Adipose tissue (tissue), 3 donors: ENCODE data around the gene PLEKHA3. TPM values are rescaled to one million over a fixed set of nuclear protein-coding genes. Genes with fewer than 3 reads are reported as not detected.
"Not testable (repeated sequence)": the region's sequence is repeated elsewhere in the genome, so short reads cannot be mapped to it uniquely, and the experiment has no call there.

Source experiments
- H3K27ac ChIP-seq: one replicate; pipeline ENCODE4 v1.5.1; 2013; ENCODE audit warnings: low read depth, low read length
- WGBS, 3 donors: extraction: QIAGEN DNeasy Blood & Tissue Kit; methylation state at CpG; one replicate each; pipeline ENCODE4 v1.1.7; 2013; 5-methylcytosine and 5-hydroxymethylcytosine counted together
- polyA plus RNA-seq, 3 donors: library from polyadenylated mRNA; stranded (reverse); fragments of 200-250 nt; gene quantifications; one replicate each; pipeline ENCODE4 v1.2.3, GENCODE V29; 2013
- donor health status: healthy with polysubstance abuse.
- donor health status: Bipolar disorder and iron deficiency.
- donor health status: healthy.

PLEKHA3 gene
- polyA plus RNA-seq, 3 donors = 1.7 to 7.0 (median 6.1) TPM

GRCh38 chr2:178513876-178514275 is 33.6 kb downstream of the PLEKHA3 start:
- 90 to 100% (median 92%) methylated on average over 4 of the region's 4 CpGs for WGBS, 3 donors

DNA sequence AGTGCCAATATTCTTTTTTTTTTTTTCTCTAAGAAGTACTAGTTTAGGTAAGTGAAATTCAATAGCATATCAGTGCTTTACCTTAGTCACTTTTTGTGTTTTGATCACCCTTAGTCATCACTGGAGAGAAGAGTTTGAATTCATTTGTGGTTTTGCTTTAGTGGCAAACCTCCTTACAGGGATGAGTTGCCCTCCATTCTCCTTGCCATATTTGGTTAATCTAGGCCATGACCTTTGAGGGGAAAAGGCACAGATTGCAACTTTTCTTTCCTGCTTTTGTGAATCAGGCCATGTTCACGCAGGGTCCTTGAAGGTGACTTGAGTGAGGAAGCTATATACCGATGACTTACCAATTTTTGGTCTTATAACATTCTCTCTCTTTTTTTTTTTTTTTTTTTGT is 34.4 kb downstream of the PLEKHA3 start:
- no peak overlapping the region for H3K27ac ChIP-seq
- 90 to 98% (median 91%) methylated on average over 2 of the region's 2 CpGs for WGBS, 3 donors

More at GRCh38 chr2:178513876-178514275, 33.6 kb downstream of the PLEKHA3 start:
- no peak overlapping the region for H3K27ac ChIP-seq

DNA sequence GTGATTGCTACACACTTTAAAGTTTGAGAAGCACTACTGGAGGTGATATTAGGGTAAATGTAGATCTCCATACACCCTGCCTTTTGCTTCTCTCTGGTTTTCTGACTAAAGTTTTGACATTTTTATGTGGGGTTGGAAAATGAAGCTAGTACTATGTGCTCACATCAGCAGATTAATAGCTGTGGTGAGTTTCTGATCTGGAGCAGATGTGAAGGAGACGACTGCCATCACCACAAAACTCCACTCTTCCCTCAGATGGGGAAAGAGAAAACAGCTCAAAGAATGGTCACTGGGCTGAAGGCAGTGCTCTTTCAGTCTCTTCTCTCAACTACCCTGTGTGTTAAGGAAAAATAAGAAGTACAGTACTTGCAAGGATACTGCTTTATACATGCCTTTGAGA is 37.2 kb downstream of the PLEKHA3 start:
- no peak overlapping the region for H3K27ac ChIP-seq
- 77 to 88% (median 79%) methylated on average over 1 of the region's 1 CpG for WGBS, 3 donors

- no peak overlapping the region for H3K27ac ChIP-seq
- 87 to 96% (median 92%) methylated on average over 11 of the region's 11 CpGs for WGBS, 3 donors
These were observed 41.3 kb downstream of the PLEKHA3 start for GRCh38 chr2:178521304-178522150.

DNA sequence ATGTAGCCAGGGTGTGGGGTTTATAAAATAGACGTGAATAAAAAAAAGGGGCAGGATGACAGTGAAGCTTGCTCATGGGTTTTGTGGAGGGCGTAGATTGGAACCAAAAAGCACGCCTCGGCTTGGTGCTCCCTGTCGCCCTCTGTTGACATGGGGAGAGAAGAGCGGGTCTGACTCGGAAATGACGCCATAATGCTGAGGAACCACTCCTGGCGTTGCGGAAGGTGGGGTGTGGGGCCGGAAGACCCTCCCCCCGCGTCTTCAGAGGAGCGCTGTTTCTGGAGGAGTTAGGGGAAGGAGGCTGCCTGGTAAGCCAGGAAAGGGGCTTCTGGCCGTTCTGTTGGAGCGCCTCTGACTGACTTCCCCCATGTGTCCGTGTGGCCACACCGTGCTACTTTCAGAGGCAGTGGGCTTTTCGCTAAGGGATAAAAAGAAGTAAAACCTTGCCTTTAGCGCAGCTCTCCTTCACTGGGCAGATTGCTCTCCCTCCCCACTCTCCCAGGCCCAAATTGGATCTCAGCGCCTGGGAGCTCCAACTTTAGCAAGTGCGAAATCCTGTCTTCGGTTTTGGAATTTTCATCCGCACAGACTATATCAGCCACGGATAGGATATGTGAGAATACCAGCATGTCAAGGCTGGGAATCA is 42.8 kb downstream of the PLEKHA3 start:
- peak overlapping the region; percentile 26 for H3K27ac ChIP-seq
- WGBS, 3 donors = 11 to 19% (median 13%) methylated on average over 25 of the region's 25 CpGs

GRCh38 chr2:178523596-178524134 is 43.4 kb downstream of the PLEKHA3 start:
- WGBS, 3 donors = 31 to 38% (median 34%) methylated on average over 8 of the region's 8 CpGs
- H3K27ac ChIP-seq = no peak overlapping the region

DNA sequence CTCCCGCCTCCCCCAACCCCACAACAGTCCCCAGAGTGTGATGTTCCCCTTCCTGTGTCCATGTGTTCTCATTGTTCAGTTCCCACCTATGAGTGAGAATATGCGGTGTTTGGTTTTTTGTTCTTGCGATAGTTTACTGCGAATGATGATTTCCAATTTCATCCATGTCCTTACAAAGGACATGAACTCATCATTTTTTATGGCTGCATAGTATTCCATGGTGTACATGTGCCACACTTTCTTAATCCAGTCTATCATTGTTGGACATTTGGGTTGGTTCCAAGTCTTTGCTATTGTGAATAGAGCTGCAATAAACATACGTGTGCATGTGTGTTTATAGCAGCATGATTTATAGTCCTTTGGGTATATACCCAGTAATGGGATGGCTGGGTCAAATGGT is 44.8 kb downstream of the PLEKHA3 start:
- WGBS, 3 donors = 68 to 79% (median 75%) methylated on average over 1 to 4 of the region's 5 CpGs
- H3K27ac ChIP-seq = not testable (repeated sequence)

DNA sequence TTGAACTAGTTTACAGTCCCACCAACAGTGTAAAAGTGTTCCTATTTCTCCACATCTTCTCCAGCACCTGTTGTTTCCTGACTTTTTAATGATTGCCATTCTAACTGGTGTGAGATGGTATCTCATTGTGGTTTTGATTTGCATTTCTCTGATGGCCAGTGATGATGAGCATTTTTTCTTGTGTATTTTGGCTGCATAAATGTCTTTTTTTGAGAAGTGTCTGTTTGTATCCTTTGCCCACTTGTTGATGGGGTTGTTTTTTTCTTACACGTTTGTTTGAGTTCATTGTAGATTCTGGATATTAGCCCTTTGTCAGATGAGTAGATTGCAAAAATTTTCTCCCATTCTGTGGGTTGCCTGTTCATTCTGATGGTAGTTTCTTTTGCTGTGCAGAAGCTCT is 45.2 kb downstream of the PLEKHA3 start:
- WGBS, 3 donors = 67 to 91% (median 77%) methylated on average over 1 of the region's 1 CpG

GRCh38 chr2:178526256-178526655 is 46.0 kb downstream of the PLEKHA3 start:
- no peak overlapping the region for H3K27ac ChIP-seq
- 86 to 93% (median 88%) methylated on average over 4 of the region's 4 CpGs for WGBS, 3 donors

More for the DNA sequence above, 45.2 kb downstream of the PLEKHA3 start:
- H3K27ac ChIP-seq = not testable (repeated sequence)

GRCh38 chr2:178527592-178527991 is 47.3 kb downstream of the PLEKHA3 start:
- 74 to 97% (median 77%) methylated on average over 2 of the region's 2 CpGs for WGBS, 3 donors

DNA sequence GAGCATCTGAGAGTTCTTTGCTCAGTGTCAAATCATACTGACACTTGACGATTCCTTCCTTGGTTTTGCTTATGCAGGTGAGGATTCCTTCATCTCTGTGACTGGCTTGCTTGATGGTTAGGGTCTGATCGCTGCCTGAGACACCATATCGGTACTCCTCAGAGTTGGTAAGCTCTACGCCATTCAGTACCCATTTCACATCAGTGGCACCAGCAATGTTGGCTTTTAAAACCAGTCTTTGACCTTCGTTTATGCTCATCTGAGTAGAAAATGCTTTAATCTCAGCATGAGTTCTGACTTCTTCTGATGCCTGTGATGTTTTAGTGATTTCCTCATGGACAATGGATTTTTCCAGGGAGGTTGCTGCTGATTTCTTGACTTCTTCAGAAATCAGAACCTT is 48.4 kb downstream of the PLEKHA3 start:
- H3K27ac ChIP-seq = no peak overlapping the region
- WGBS, 3 donors = 88 to 96% (median 92%) methylated on average over 5 of the region's 5 CpGs

More at GRCh38 chr2:178527592-178527991, 47.3 kb downstream of the PLEKHA3 start:
- H3K27ac ChIP-seq = no peak overlapping the region

DNA sequence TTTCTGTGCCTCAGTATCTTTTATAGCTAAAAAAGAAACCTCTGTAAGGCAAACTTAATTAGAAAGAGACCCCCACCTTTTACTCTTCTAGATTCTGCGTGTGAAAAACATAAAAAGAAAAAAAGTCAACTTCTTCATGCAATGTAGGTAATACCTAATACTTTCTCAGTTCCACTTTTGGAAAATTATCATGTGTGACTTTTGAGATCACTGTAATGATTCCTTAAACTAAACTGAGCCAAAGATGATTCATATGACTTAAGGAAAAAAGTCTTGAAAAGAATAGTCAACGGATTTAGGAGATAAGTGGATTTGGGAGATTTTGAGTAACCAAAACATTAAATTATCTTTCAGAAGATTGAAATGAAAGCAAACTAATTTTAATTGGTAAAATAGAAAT is 48.9 kb downstream of the PLEKHA3 start:
- WGBS, 3 donors = 68 to 77% (median 76%) methylated on average over 2 of the region's 2 CpGs
- no peak overlapping the region for H3K27ac ChIP-seq

- no peak overlapping the region for H3K27ac ChIP-seq
- 62 to 86% (median 65%) methylated on average over 2 of the region's 2 CpGs for WGBS, 3 donors
These were observed 49.9 kb downstream of the PLEKHA3 start for GRCh38 chr2:178530131-178530530.

DNA sequence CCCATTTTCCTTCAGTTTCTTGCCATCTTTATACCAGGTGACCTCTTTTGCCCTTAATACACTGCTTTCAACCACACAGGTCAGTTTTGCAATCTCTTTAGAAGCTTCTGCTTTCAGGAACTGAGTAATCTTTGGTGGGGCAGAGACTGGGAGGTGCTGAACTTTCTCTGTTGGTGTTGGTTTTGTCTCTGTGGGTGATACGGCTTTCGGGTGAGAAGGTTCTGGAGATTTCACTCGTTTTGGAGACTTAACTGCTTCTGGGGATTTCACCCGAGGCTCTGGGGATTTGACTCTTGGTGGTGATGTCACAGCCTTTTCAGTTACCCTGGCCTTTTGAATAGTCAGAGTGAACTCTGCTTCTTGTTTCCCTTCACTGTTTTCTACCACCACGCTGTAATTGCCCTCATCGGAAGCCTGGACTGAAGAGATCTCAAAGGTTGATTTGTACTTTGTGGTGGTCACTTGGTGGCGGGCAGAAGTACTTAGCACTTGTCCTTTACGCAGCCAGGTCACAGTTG is 50.4 kb downstream of the PLEKHA3 start:
- no peak overlapping the region for H3K27ac ChIP-seq
- WGBS, 3 donors = 56 to 87% (median 70%) methylated on average over 8 of the region's 8 CpGs

DNA sequence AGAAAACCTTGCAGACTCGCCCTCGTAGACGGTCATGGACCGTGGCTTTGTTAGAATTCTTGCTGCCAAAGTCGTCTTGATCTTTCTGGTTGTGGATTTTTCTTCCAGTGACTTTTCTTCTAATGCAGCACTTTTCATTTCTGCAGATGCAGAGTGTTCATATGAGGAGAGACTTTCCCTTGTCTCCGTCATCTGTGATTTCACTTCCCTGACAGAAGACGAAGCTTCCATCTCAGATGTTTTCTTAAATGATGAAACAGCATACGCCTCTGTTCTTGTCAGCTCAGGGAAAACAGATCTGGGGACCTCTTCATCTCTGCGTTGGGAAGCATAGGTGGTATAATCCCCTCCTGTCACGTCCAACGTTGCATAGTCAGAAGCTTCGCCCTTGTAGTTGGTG is 50.9 kb downstream of the PLEKHA3 start:
- 69 to 95% (median 74%) methylated on average over 12 of the region's 12 CpGs for WGBS, 3 donors
- no peak overlapping the region for H3K27ac ChIP-seq

DNA sequence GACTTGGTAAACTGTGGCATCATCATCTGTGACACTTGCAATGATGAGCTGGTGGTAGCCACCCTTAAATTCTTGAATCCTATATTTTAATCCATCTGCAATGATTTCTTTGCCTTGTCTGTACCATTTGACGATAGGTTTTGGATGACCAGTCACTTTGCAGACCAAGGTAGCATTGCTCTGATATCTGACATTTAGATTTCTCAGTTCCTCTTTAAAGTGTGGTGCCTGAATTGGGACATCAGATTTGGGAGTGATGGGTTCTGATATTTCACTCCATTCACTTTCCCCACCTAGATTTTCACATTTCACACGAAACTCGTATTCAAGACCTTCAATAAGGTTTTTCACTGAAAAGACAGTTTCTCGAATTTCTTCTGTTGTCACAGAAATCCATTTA is 55.8 kb downstream of the PLEKHA3 start:
- WGBS, 3 donors = 92 to 98% (median 93%) methylated on average over 4 of the region's 4 CpGs
- H3K27ac ChIP-seq = no peak overlapping the region

DNA sequence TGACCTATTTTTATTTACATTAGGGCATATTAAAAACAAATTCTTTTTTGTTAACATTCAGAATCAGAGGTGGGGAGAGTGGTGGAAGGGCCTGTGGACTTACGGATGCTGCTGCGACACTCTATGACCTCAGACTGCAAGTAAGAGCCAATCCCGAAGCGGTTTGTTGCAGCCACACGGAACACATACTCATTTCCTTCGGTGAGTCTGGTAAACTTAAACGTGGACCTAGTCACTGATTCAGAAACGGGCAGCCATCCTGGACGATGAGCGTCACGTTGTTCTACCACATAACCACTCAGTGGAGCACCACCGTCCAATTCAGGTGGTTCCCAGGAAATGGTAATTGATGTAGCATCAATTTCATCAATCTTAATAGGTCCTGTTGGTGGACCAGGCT is 61.9 kb downstream of the PLEKHA3 start:
- no peak overlapping the region for H3K27ac ChIP-seq
- WGBS, 3 donors = 93 to 94% (median 94%) methylated on average over 12 of the region's 12 CpGs

- 94 to 97% (median 95%) methylated on average over 5 of the region's 5 CpGs for WGBS, 3 donors
These were observed 62.3 kb downstream of the PLEKHA3 start for GRCh38 chr2:178542569-178542968.

DNA sequence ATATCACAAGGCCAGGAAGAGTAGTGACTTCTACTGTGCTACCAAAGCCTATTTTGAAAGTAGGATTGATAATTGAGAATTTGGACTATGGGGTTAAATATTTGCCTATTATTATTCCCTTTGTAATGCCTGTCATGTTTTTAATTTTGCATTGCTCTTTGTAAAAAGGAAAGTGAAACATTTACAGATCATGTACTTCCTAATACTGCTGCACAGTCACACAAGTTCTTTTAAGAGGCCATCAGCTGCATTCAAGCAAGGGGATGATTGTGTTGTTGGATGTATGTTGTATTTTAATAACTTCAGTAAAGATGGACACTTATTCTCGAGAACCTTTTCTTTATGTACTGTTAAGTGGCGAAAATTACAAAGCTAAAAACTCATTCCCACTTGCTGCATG is 70.1 kb downstream of the PLEKHA3 start:
- no peak overlapping the region for H3K27ac ChIP-seq
- 95 to 98% (median 95%) methylated on average over 2 of the region's 2 CpGs for WGBS, 3 donors

More at GRCh38 chr2:178542569-178542968, 62.3 kb downstream of the PLEKHA3 start:
- no peak overlapping the region for H3K27ac ChIP-seq
